ENCODE data around the gene CACNA1D. TPM values are rescaled to one million over a fixed set of nuclear protein-coding genes. Genes with fewer than 3 reads are reported as not detected.

Gene CACNA1D
- total RNA-seq, 1 donor from 2014 or later, result 1.1 TPM

GRCh38 chr3:53602866-53603265, 108.5 kb downstream of the CACNA1D start:
- Histone ChIP-seq H3K4me3 (no peak overlapping the region), H3K4me1 (no peaks in the 10 kb centered on the region), H3K9me3 (replicated peaks) (peaks cover 18% of the 10 kb centered on the region), H3K27ac (replicated peaks) (no peak overlapping the region), H3K27me3 (ENCODE audit: low read depth) (peaks cover 19% of the 10 kb centered on the region), H3K36me3 (no peaks in the 10 kb centered on the region)
- intact Hi-C loops (cut with micrococcal nuclease), result no loop called here
- TF ChIP-seq CTCF (IDR thresholded peaks at IDR 0.05; ENCODE audit: borderline replicate concordance), result no peak
- no peak for DNase-seq

- Histone ChIP-seq H3K27me3 (ENCODE audit: low read depth) (peaks cover 19% of the 10 kb centered on the region), H3K36me3 (no peaks in the 10 kb centered on the region), H3K27ac (replicated peaks) (no peak overlapping the region), H3K4me1 (no peaks in the 10 kb centered on the region), H3K4me3 (no peak overlapping the region), H3K9me3 (replicated peaks) (peaks cover 31% of the 10 kb centered on the region)
- no peak for TF ChIP-seq CTCF (IDR thresholded peaks at IDR 0.05; ENCODE audit: borderline replicate concordance)
- DNase-seq, result no peak
- intact Hi-C loops (cut with micrococcal nuclease), result no loop called here
Measured at GRCh38 chr3:53604232-53604631, 109.8 kb downstream of the CACNA1D start.

- Histone ChIP-seq H3K4me1 (no peaks in the 10 kb centered on the region), H3K27me3 (ENCODE audit: low read depth) (peaks cover 19% of the 10 kb centered on the region), H3K9me3 (replicated peaks) (peaks cover 31% of the 10 kb centered on the region), H3K27ac (replicated peaks) (no peak overlapping the region), H3K4me3 (no peak overlapping the region), H3K36me3 (no peaks in the 10 kb centered on the region)
- intact Hi-C loops (cut with micrococcal nuclease), result no loop called here
- no peak for DNase-seq
- TF ChIP-seq CTCF (IDR thresholded peaks at IDR 0.05; ENCODE audit: borderline replicate concordance), result no peak
Measured at GRCh38 chr3:53606793-53607192, 112.4 kb downstream of the CACNA1D start.

GRCh38 chr3:53612508-53612907, 118.1 kb downstream of the CACNA1D start:
- Histone ChIP-seq H3K27ac (replicated peaks) (no peak overlapping the region), H3K9me3 (replicated peaks) (peaks cover 20% of the 10 kb centered on the region), H3K36me3 (no peaks in the 10 kb centered on the region), H3K27me3 (ENCODE audit: low read depth) (peaks cover 8% of the 10 kb centered on the region), H3K4me3 (no peak overlapping the region), H3K4me1 (no peaks in the 10 kb centered on the region)
- intact Hi-C loops (cut with micrococcal nuclease), result no loop called here
- no peak for DNase-seq
- no peak for TF ChIP-seq CTCF (IDR thresholded peaks at IDR 0.05; ENCODE audit: borderline replicate concordance)

- DNase-seq, result no peak
- TF ChIP-seq CTCF (IDR thresholded peaks at IDR 0.05; ENCODE audit: borderline replicate concordance), result no peak
- Histone ChIP-seq H3K4me1 (no peaks in the 10 kb centered on the region), H3K36me3 (no peaks in the 10 kb centered on the region), H3K27me3 (ENCODE audit: low read depth) (peaks cover 11% of the 10 kb centered on the region), H3K4me3 (no peak overlapping the region), H3K9me3 (replicated peaks) (peaks cover 14% of the 10 kb centered on the region), H3K27ac (replicated peaks) (no peak overlapping the region)
- intact Hi-C loops (cut with micrococcal nuclease), result no loop called here
Measured at GRCh38 chr3:53613125-53613524, 118.7 kb downstream of the CACNA1D start.

- peaks cover 15% of the 10 kb centered on the region for H3K27me3 ChIP-seq (ENCODE audit: low read depth)
- H3K36me3 ChIP-seq, result no peaks in the 10 kb centered on the region
- no peak for TF ChIP-seq CTCF (IDR thresholded peaks at IDR 0.05; ENCODE audit: borderline replicate concordance)
Measured at GRCh38 chr3:53614307-53614706, 119.9 kb downstream of the CACNA1D start.

More at GRCh38 chr3:53614307-53614706, 119.9 kb downstream of the CACNA1D start:
- no peak overlapping the region for H3K27ac ChIP-seq (replicated peaks)
- H3K4me1 ChIP-seq, result peaks cover 4% of the 10 kb centered on the region
- no peak for DNase-seq
- H3K9me3 ChIP-seq (replicated peaks), result peaks cover 4% of the 10 kb centered on the region
- H3K4me3 ChIP-seq, result no peak overlapping the region
- intact Hi-C loops (cut with micrococcal nuclease), result no loop called here
